Natural killer cell (primary cell): ENCODE results near the gene HTN1. TPM values are rescaled to one million over a fixed set of nuclear protein-coding genes. Genes with fewer than 3 reads are reported as not detected.
"Not testable (repeated sequence)": the region's sequence is repeated elsewhere in the genome, so short reads cannot be mapped to it uniquely, and the experiment has no call there.

Experiments used
- ATAC-seq, 3 donors: fragments of 150-1000 bp in 2 of 3; fragments of 200-7000 bp in 1 of 3; cut with Tn5 transposase; 1 replicate in 1 of 3; 2 replicates in 2 of 3; pipeline ENCODE4 v1.10.0; 2021; ENCODE audit warnings: mild to moderate bottlenecking in 2 of 3, moderate library complexity in 2 of 3
- DNase-seq, 2 donors: peaks; one replicate each; pipeline versions ENCODE4 v3.0.0 to v3.0.0-alpha.2; 2013 to 2021; ENCODE audit warnings: mixed read lengths in 1 of 2
- H3K27ac ChIP-seq: one replicate; pipeline ENCODE4 v1.5.1; 2013; ENCODE audit warnings: mild to moderate bottlenecking, low read length
- H3K27me3 ChIP-seq: one replicate; pipeline ENCODE4 v1.6.1; 2013; ENCODE audit warnings: low read length; ENCODE audit not compliant: control insufficient read depth, insufficient read depth
- H3K36me3 ChIP-seq: one replicate; pipeline ENCODE4 v1.6.1; 2013; ENCODE audit warnings: low read length; ENCODE audit not compliant: control insufficient read depth, insufficient read depth
- H3K4me1 ChIP-seq: one replicate; pipeline ENCODE4 v1.6.1; 2013; ENCODE audit warnings: low read length; ENCODE audit not compliant: control insufficient read depth, insufficient read depth
- H3K4me3 ChIP-seq: one replicate; pipeline ENCODE4 v1.5.1; 2013; ENCODE audit warnings: low read length
- H3K9me3 ChIP-seq: one replicate; pipeline ENCODE4 v1.6.1; 2013; ENCODE audit warnings: low read length; ENCODE audit not compliant: control insufficient read depth, insufficient read depth
- H3K27ac Mint-ChIP-seq, 2 donors: one replicate each; pipeline ENCODE4 v1.8.0; 2022; ENCODE audit warnings: mild to moderate bottlenecking in 2 of 2, mixed read lengths in 2 of 2, moderate library complexity in 1 of 2
- H3K27me3 Mint-ChIP-seq, 2 donors: one replicate each; pipeline ENCODE4 v1.8.0; 2022; ENCODE audit warnings: low read depth in 2 of 2, mixed read lengths in 2 of 2
- H3K36me3 Mint-ChIP-seq: one replicate; pipeline ENCODE4 v1.8.0; 2022; ENCODE audit warnings: mixed read lengths
- H3K4me1 Mint-ChIP-seq, 2 donors: one replicate each; pipeline ENCODE4 v1.8.0; 2022; ENCODE audit warnings: mixed read lengths in 2 of 2
- H3K4me3 Mint-ChIP-seq: one replicate; pipeline ENCODE4 v1.8.0; 2022; ENCODE audit warnings: mild to moderate bottlenecking, moderate library complexity, mixed read lengths
- H3K9me3 Mint-ChIP-seq, 2 donors: one replicate each; pipeline ENCODE4 v1.8.0; 2022; ENCODE audit warnings: mixed read lengths in 2 of 2
- WGBS: methylation state at CpG from one replicate; pipeline ENCODE4 v1.1.7; 2013; ENCODE audit warnings: missing lambda C conversion rate; ENCODE audit not compliant: insufficient coverage; 5-methylcytosine and 5-hydroxymethylcytosine counted together
- intact Hi-C: fragments of 100-400 bp; cut with micrococcal nuclease; formaldehyde crosslinking; loops from one replicate; pipeline ENCODE4 v1.14.2; 2022
- total RNA-seq, 4 donors: library from RNA; stranded (reverse); fragments of 120-200 nt in 1 of 4; gene quantifications; one replicate each; pipeline versions ENCODE4 v1.2.3 to v1.2.4, GENCODE V29; 2013 to 2022
- TF ChIP-seq, protein P1 (sequence below): fragments of 200-600 bp; IDR thresholded peaks from one replicate; pipeline ENCODE4 v1.8.0; 2022; ENCODE audit warnings: antibody characterized with exemption

Gene HTN1
- total RNA-seq, 3 donors from 2014 or later (not counting 1 experiment from before 2014, with no cell fraction given) = not detected

DNA sequence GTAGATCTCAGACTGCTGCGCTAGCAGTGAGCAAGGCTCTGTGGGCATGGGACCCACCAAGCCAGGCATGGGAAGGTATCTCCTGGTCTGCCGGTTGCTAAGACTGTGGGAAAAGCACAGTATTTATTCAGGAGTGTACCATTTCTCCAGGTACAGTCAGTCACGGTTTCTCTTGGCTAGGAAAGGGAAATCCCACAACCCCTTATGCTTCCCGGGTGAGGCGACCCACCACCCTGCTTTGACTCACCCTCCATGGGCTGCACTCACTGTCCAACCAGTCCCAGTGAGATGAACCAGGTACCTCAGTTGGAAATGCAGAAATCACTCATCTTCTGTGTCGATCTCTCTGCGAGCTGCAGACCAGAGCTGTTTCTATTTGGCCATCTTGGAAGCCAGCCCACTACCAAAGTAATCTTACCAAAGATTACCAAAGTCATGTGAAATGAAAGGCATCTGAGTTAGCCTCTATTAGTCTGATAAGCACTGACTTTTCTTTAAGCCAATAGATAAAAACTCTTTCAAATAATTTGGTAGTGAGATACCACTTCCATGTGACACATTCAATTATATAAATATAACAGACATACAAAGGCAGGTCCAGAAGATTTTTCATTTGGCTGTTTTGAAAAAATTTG is 8.5 kb upstream of the HTN1 start:
- Mint-ChIP-seq H3K27ac (no peak overlapping the region), H3K9me3 (peaks cover 7 to 8% of the 10 kb centered on the region in 2 donors), H3K27me3 (no peaks in the 10 kb centered on the region), H3K36me3 (no peaks in the 10 kb centered on the region), H3K4me3 (no peak overlapping the region), H3K4me1 (no peaks in the 10 kb centered on the region)
- TF ChIP-seq, protein P1, sequence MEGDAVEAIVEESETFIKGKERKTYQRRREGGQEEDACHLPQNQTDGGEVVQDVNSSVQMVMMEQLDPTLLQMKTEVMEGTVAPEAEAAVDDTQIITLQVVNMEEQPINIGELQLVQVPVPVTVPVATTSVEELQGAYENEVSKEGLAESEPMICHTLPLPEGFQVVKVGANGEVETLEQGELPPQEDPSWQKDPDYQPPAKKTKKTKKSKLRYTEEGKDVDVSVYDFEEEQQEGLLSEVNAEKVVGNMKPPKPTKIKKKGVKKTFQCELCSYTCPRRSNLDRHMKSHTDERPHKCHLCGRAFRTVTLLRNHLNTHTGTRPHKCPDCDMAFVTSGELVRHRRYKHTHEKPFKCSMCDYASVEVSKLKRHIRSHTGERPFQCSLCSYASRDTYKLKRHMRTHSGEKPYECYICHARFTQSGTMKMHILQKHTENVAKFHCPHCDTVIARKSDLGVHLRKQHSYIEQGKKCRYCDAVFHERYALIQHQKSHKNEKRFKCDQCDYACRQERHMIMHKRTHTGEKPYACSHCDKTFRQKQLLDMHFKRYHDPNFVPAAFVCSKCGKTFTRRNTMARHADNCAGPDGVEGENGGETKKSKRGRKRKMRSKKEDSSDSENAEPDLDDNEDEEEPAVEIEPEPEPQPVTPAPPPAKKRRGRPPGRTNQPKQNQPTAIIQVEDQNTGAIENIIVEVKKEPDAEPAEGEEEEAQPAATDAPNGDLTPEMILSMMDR = no peak
- H3K27ac ChIP-seq = no peak overlapping the region
- no peak for ATAC-seq
- H3K27me3 ChIP-seq = no peaks in the 10 kb centered on the region
- no peaks in the 10 kb centered on the region for H3K9me3 ChIP-seq
- H3K4me1 ChIP-seq = no peaks in the 10 kb centered on the region
- no peak overlapping the region for H3K4me3 ChIP-seq
- DNase-seq = no peak
- intact Hi-C loops = no loop called here
- H3K36me3 ChIP-seq = no peaks in the 10 kb centered on the region
- 91% methylated on average over 7 of the region's 7 CpGs for WGBS

GRCh38 chr4:70056534-70056933 is 6.3 kb downstream of the HTN1 start:
- H3K9me3 ChIP-seq, intact Hi-C loops, H3K4me1 ChIP-seq, H3K27ac ChIP-seq, DNase-seq, H3K36me3 ChIP-seq, H3K4me3 Mint-ChIP-seq, H3K27me3 Mint-ChIP-seq, H3K27me3 ChIP-seq, H3K36me3 Mint-ChIP-seq, H3K4me3 ChIP-seq, ATAC-seq, H3K4me1 Mint-ChIP-seq, H3K27ac Mint-ChIP-seq: not testable (repeated sequence)
- H3K9me3 Mint-ChIP-seq = peaks cover 3 to 11% of the 10 kb centered on the region in 2 donors
- WGBS = 13% methylated on average over 1 of the region's 1 CpG

DNA sequence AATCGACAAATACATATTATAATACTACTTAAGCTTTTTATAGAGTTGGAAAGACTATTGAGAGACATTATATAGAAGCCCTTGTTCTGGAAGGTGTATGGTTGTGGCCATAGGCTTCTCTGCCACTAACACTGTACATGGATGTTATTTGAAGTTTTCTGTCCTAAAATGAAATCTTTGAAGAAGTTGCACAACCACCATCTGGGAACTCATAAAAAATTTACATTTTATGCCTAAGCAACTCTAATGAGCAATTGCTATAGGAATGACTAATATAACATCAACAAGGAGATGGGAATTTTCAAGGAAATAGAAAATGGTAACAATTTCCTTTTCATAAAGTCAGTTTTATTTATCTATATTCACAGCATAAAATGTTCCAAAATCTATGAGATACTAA is 7.4 kb downstream of the HTN1 start:
- Histone ChIP-seq H3K9me3 (no peaks in the 10 kb centered on the region), H3K4me3 (no peak overlapping the region), H3K36me3 (no peaks in the 10 kb centered on the region), H3K4me1 (no peaks in the 10 kb centered on the region), H3K27me3 (no peaks in the 10 kb centered on the region), H3K27ac (no peak overlapping the region)
- TF ChIP-seq, protein P1 = no peak
- Mint-ChIP-seq H3K36me3 (no peaks in the 10 kb centered on the region), H3K27ac (no peak overlapping the region), H3K9me3 (peaks cover 3 to 8% of the 10 kb centered on the region in 2 donors), H3K4me1 (no peaks in the 10 kb centered on the region), H3K4me3 (no peak overlapping the region), H3K27me3 (peaks cover 0 to 2% of the 10 kb centered on the region in 2 donors)
- intact Hi-C loops = no loop called here
- DNase-seq (no peak), ATAC-seq (no peak)
- no CpG with 5 or more reads among the region's 1 CpG for WGBS

DNA sequence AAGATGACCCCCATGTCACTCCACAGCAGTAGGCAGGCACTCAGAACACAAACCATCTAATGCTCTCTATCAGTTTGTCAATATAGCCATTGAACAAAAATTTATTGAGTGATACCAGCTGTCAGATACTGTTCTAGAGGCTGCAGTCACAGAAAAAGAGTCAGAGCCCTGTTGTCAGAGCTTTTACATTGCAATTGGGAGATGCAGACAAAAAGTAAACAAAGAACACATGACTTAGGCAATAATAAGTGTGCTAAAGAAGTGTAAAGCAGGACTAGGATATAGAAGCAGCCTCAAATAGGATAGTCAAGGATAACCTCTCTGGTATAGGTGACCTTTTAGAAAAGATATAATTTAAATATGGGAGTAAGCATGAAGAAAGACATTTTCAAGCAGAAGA is 8.9 kb downstream of the HTN1 start:
- H3K4me3 ChIP-seq = no peak overlapping the region
- Mint-ChIP-seq H3K36me3 (no peaks in the 10 kb centered on the region), H3K27me3 (peaks cover 0 to 2% of the 10 kb centered on the region in 2 donors), H3K27ac (no peak overlapping the region), H3K4me1 (no peaks in the 10 kb centered on the region), H3K4me3 (no peak overlapping the region), H3K9me3 (peaks cover 3 to 8% of the 10 kb centered on the region in 2 donors)
- no peaks in the 10 kb centered on the region for H3K27me3 ChIP-seq
- intact Hi-C loops = no loop called here
- ATAC-seq = no peak
- no peaks in the 10 kb centered on the region for H3K36me3 ChIP-seq
- DNase-seq = no peak
- TF ChIP-seq, protein P1 = no peak
- H3K4me1 ChIP-seq = no peaks in the 10 kb centered on the region
- no peak overlapping the region for H3K27ac ChIP-seq
- no peaks in the 10 kb centered on the region for H3K9me3 ChIP-seq
